Vagina (tissue), 2 donors: ENCODE results near the gene TPRKB. TPM values are rescaled to one million over a fixed set of nuclear protein-coding genes. Genes with fewer than 3 reads are reported as not detected.
A peak's percentile ranks its signal among the peaks of the same experiment; 100 is the strongest.

ENCODE experiments used
- DNase-seq, 2 donors: peaks; one replicate each; pipeline ENCODE4 v3.0.0-alpha.2; 2017; ENCODE audit errors: extremely low spot score in 2 of 2
- H3K27ac ChIP-seq: fragments of 200-600 bp; sonication (generic); one replicate; pipeline ENCODE4 v1.5.1; 2019
- H3K27me3 ChIP-seq: fragments of 200-600 bp; sonication (generic); one replicate; pipeline ENCODE4 v1.5.1; 2019
- H3K36me3 ChIP-seq, 2 donors: fragments of 200-600 bp; sonication (generic); one replicate each; pipeline ENCODE4 v1.5.1; 2017 to 2019
- H3K4me1 ChIP-seq: fragments of 200-600 bp; sonication (generic); one replicate; pipeline ENCODE4 v1.5.1; 2019
- H3K4me3 ChIP-seq, 2 donors: fragments of 200-600 bp; sonication (generic); 1 replicate in 1 of 2; 2 replicates in 1 of 2; pipeline ENCODE4 v1.5.1; 2016 to 2019
- H3K9me3 ChIP-seq: fragments of 200-600 bp; sonication (generic); one replicate; pipeline ENCODE4 v1.5.1; 2019
- CTCF ChIP-seq, 3 experiments: fragments of 450-650 bp in 2 of 3; fragments of 200-600 bp in 1 of 3; sonication (generic) in 1 of 3; IDR thresholded peaks; one replicate each; pipeline ENCODE4 v1.5.1; 2017 to 2019; ENCODE audit warnings: antibody characterized with exemption in 3 of 3, mild to moderate bottlenecking in 2 of 3, moderate library complexity in 2 of 3
- POLR2A ChIP-seq, 2 donors: fragments of 450-650 bp; IDR thresholded peaks; one replicate each; pipeline ENCODE4 v1.6.1; 2017; ENCODE audit warnings: antibody characterized with exemption in 2 of 2, mild to moderate bottlenecking in 2 of 2, moderate library complexity in 2 of 2
- POLR2AphosphoS5 ChIP-seq, 2 donors: sonication (generic); formaldehyde crosslinking; IDR thresholded peaks; one replicate each; pipeline ENCODE4 v1.9.0; 2017; ENCODE audit warnings: antibody characterized with exemption in 2 of 2, mild to moderate bottlenecking in 2 of 2, low read depth in 1 of 2; ENCODE audit not compliant: insufficient read depth in 1 of 2
- intact Hi-C: fragments of 100-400 bp; cut with DNase I; formaldehyde crosslinking; loops from one replicate; pipeline ENCODE4 v1.15.1; 2023
- total RNA-seq: library from RNA; depleted of rRNA; stranded (reverse); fragments of >200 nt; gene quantifications from one replicate; pipeline ENCODE4 v1.2.3, GENCODE V29; 2016

The TPRKB gene
- total RNA-seq, 1 donor from 2014 or later, result 18.9 TPM

- no peaks in the 10 kb centered on the region for H3K27me3 ChIP-seq
These were observed 28.6 kb downstream of the TPRKB start for GRCh38 chr2:73708527-73708926.

GRCh38 chr2:73707636-73708035 lies 29.5 kb downstream of the TPRKB start:
- no peak overlapping the region for H3K4me3 ChIP-seq
- TF ChIP-seq POLR2AphosphoS5 (IDR thresholded peaks at IDR 0.05; ENCODE audit: insufficient read depth in 1 of 2, low read depth in 1 of 2) (no peak), POLR2A (IDR thresholded peaks at IDR 0.05) (no peak), CTCF (IDR thresholded peaks at IDR 0.05) (no peak)
- H3K27me3 ChIP-seq, result no peaks in the 10 kb centered on the region
- no peak overlapping the region for H3K27ac ChIP-seq
- H3K9me3 ChIP-seq, result no peaks in the 10 kb centered on the region
- H3K36me3 ChIP-seq, result no peaks in the 10 kb centered on the region
- DNase-seq, result peak in 1 of 2 donors; percentile 55
- intact Hi-C loops, result no loop called here
- no peaks in the 10 kb centered on the region for H3K4me1 ChIP-seq

More at GRCh38 chr2:73708527-73708926, 28.6 kb downstream of the TPRKB start:
- Histone ChIP-seq H3K27ac (no peak overlapping the region), H3K9me3 (no peaks in the 10 kb centered on the region), H3K4me3 (no peak overlapping the region), H3K36me3 (no peaks in the 10 kb centered on the region), H3K4me1 (no peaks in the 10 kb centered on the region)
- TF ChIP-seq POLR2AphosphoS5 (IDR thresholded peaks at IDR 0.05; ENCODE audit: insufficient read depth in 1 of 2, low read depth in 1 of 2) (no peak), POLR2A (IDR thresholded peaks at IDR 0.05) (no peak), CTCF (IDR thresholded peaks at IDR 0.05) (no peak)
- DNase-seq, result peak in 1 of 2 donors; percentile 77
- intact Hi-C loops, result no loop called here

GRCh38 chr2:73707058-73707457 lies 30.1 kb downstream of the TPRKB start:
- H3K4me1 ChIP-seq, result no peaks in the 10 kb centered on the region
- no peaks in the 10 kb centered on the region for H3K36me3 ChIP-seq
- no peak overlapping the region for H3K27ac ChIP-seq
- no peaks in the 10 kb centered on the region for H3K27me3 ChIP-seq
- intact Hi-C loops, result no loop called here
- no peaks in the 10 kb centered on the region for H3K9me3 ChIP-seq
- TF ChIP-seq POLR2AphosphoS5 (IDR thresholded peaks at IDR 0.05; ENCODE audit: insufficient read depth in 1 of 2, low read depth in 1 of 2), result no peak
- TF ChIP-seq POLR2A (IDR thresholded peaks at IDR 0.05), result no peak
- no peak for TF ChIP-seq CTCF (IDR thresholded peaks at IDR 0.05)
- H3K4me3 ChIP-seq, result no peak overlapping the region
- DNase-seq, result no peak

- intact Hi-C loops, result no loop called here
- H3K4me1 ChIP-seq, result peaks cover 9% of the 10 kb centered on the region
- H3K36me3 ChIP-seq, result no peaks in the 10 kb centered on the region
- H3K27ac ChIP-seq, result no peak overlapping the region
- no peaks in the 10 kb centered on the region for H3K27me3 ChIP-seq
- H3K4me3 ChIP-seq, result no peak overlapping the region
- no peaks in the 10 kb centered on the region for H3K9me3 ChIP-seq
- TF ChIP-seq POLR2A (IDR thresholded peaks at IDR 0.05), result no peak
- TF ChIP-seq CTCF (IDR thresholded peaks at IDR 0.05), result no peak
- peak in 1 of 2 donors; percentile 64 for DNase-seq
These were observed 32.1 kb downstream of the TPRKB start for GRCh38 chr2:73705091-73705490.

- Histone ChIP-seq H3K9me3 (no peaks in the 10 kb centered on the region), H3K4me3 (no peak overlapping the region), H3K36me3 (no peaks in the 10 kb centered on the region), H3K27me3 (no peaks in the 10 kb centered on the region), H3K27ac (no peak overlapping the region), H3K4me1 (peaks cover 9% of the 10 kb centered on the region)
- TF ChIP-seq POLR2A (IDR thresholded peaks at IDR 0.05) (no peak), CTCF (IDR thresholded peaks at IDR 0.05) (no peak), POLR2AphosphoS5 (IDR thresholded peaks at IDR 0.05; ENCODE audit: insufficient read depth in 1 of 2, low read depth in 1 of 2) (no peak)
- intact Hi-C loops, result no loop called here
- DNase-seq, result peak; percentile 7 to 32
These were observed 32.9 kb downstream of the TPRKB start for GRCh38 chr2:73704285-73704684.
